SK-N-MC (cell line): ENCODE results near the gene ANKRD37.

Source experiments
- EZH2 ChIP-seq: fragments of 200-600 bp; sonication (generic); IDR thresholded peaks from one replicate; pipeline ENCODE4 v1.6.1; 2017; ENCODE audit warnings: antibody characterized with exemption
- POLR2AphosphoS5 ChIP-seq: IDR thresholded peaks from 2 replicates; pipeline ENCODE4 v1.6.1; 2012; ENCODE audit warnings: mild to moderate bottlenecking, low read depth, low read length, borderline replicate concordance

DNA sequence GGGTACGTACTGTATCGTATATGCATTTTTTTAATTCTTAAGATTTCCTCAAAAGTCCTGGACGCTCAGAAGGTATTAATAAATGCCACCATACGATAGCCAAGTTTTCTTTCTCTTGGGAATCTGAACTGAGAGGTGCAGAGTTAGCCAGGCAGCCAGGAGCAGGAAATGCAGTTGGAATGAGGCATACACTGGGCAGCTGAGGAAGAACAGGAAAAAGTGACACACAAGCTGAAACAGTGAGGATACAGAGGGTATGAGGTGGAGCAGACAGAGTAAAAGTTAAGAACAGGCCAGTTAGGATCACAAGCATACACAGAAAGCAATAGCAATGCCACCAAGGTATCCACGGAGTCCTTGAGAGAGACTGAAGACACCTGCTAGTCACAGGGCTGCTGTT, 15.8 kb downstream of the ANKRD37 start:
- TF ChIP-seq POLR2AphosphoS5 (no peak), EZH2 (no peak)
